Large intestine (tissue), 3 donors: Measurements from ENCODE around the gene CMTM4. TPM values are rescaled to one million over a fixed set of nuclear protein-coding genes. Genes with fewer than 3 reads are reported as not detected.
A peak's percentile ranks its signal among the peaks of the same experiment; 100 is the strongest.

Source experiments
- DNase-seq, 2 donors: peaks; one replicate each; pipeline versions ENCODE4 v3.0.0 to v3.0.0-alpha.2; 2013
- H3K27ac ChIP-seq: one replicate; pipeline ENCODE4 v1.5.1; 2013; ENCODE audit warnings: low read length
- H3K27me3 ChIP-seq: 2 replicates; pipeline ENCODE4 v1.6.1; 2013; ENCODE audit warnings: low read length; ENCODE audit not compliant: control insufficient read depth, insufficient read depth
- H3K36me3 ChIP-seq: 2 replicates; pipeline ENCODE4 v1.6.1; 2013; ENCODE audit warnings: low read length; ENCODE audit not compliant: control insufficient read depth, insufficient read depth
- H3K4me1 ChIP-seq: one replicate; pipeline ENCODE4 v1.6.1; 2013; ENCODE audit warnings: low read length; ENCODE audit not compliant: control insufficient read depth, insufficient read depth
- H3K4me3 ChIP-seq: one replicate; pipeline ENCODE4 v1.5.1; 2013; ENCODE audit warnings: low read length
- H3K9me3 ChIP-seq: one replicate; pipeline ENCODE4 v1.6.1; 2013; ENCODE audit warnings: mild to moderate bottlenecking, low read depth, low read length, moderate library complexity; ENCODE audit not compliant: control insufficient read depth
- WGBS: methylation state at CpG from one replicate; pipeline ENCODE4 v1.1.5; 2013; ENCODE audit warnings: low lambda C conversion rate; ENCODE audit not compliant: insufficient coverage; 5-methylcytosine and 5-hydroxymethylcytosine counted together
- polyA plus RNA-seq: library from polyadenylated mRNA; unstranded; fragments of 120-200 nt; gene quantifications from one replicate; pipeline ENCODE4 v1.2.1, GENCODE V29; 2013

CMTM4 gene
- polyA plus RNA-seq, 1 donor, result 52.1 TPM

GRCh38 chr16:66711581-66711980 is 15.0 kb upstream of the CMTM4 start:
- Histone ChIP-seq H3K4me1 (peaks cover 19% of the 10 kb centered on the region), H3K27ac (no peak overlapping the region), H3K4me3 (no peak overlapping the region), H3K36me3 (no peaks in the 10 kb centered on the region), H3K27me3 (no peaks in the 10 kb centered on the region), H3K9me3 (peaks cover 3% of the 10 kb centered on the region)
- DNase-seq, result no peak

- no peaks in the 10 kb centered on the region for H3K4me1 ChIP-seq
- H3K27me3 ChIP-seq, result no peaks in the 10 kb centered on the region
- no peak overlapping the region for H3K27ac ChIP-seq
- no peaks in the 10 kb centered on the region for H3K36me3 ChIP-seq
- WGBS, result no CpG with 5 or more reads among the region's 8 CpGs
- no peak for DNase-seq
- H3K4me3 ChIP-seq, result no peak overlapping the region
- H3K9me3 ChIP-seq, result no peaks in the 10 kb centered on the region
These were observed 9.9 kb upstream of the CMTM4 start for GRCh38 chr16:66706506-66706880.

GRCh38 chr16:66705790-66706505 is 9.4 kb upstream of the CMTM4 start:
- 100% methylated on average over 1 of the region's 11 CpGs for WGBS

GRCh38 chr16:66703406-66704215 is 7.1 kb upstream of the CMTM4 start:
- no peaks in the 10 kb centered on the region for H3K4me1 ChIP-seq
- no peaks in the 10 kb centered on the region for H3K36me3 ChIP-seq
- no peak overlapping the region for H3K27ac ChIP-seq
- no peak overlapping the region for H3K4me3 ChIP-seq
- WGBS, result 60% methylated on average over 1 of the region's 9 CpGs
- DNase-seq, result no peak
- H3K9me3 ChIP-seq, result no peaks in the 10 kb centered on the region
- H3K27me3 ChIP-seq, result no peaks in the 10 kb centered on the region

More at GRCh38 chr16:66705790-66706505, 9.4 kb upstream of the CMTM4 start:
- no peaks in the 10 kb centered on the region for H3K9me3 ChIP-seq
- H3K4me3 ChIP-seq, result no peak overlapping the region
- no peaks in the 10 kb centered on the region for H3K36me3 ChIP-seq
- no peaks in the 10 kb centered on the region for H3K27me3 ChIP-seq
- no peaks in the 10 kb centered on the region for H3K4me1 ChIP-seq
- DNase-seq, result no peak
- no peak overlapping the region for H3K27ac ChIP-seq

GRCh38 chr16:66701516-66701915 is 5.0 kb upstream of the CMTM4 start:
- Histone ChIP-seq H3K9me3 (no peaks in the 10 kb centered on the region), H3K36me3 (no peaks in the 10 kb centered on the region), H3K27ac (no peak overlapping the region), H3K4me1 (no peaks in the 10 kb centered on the region), H3K27me3 (no peaks in the 10 kb centered on the region), H3K4me3 (no peak overlapping the region)
- DNase-seq, result no peak
- 100% methylated on average over 1 of the region's 2 CpGs for WGBS

GRCh38 chr16:66701026-66701425 is 4.5 kb upstream of the CMTM4 start:
- no peak overlapping the region for H3K4me3 ChIP-seq
- H3K9me3 ChIP-seq, result no peaks in the 10 kb centered on the region
- no peaks in the 10 kb centered on the region for H3K36me3 ChIP-seq
- H3K27ac ChIP-seq, result no peak overlapping the region
- no peak for DNase-seq
- no peaks in the 10 kb centered on the region for H3K27me3 ChIP-seq
- no peaks in the 10 kb centered on the region for H3K4me1 ChIP-seq
- WGBS, result no CpG with 5 or more reads among the region's 2 CpGs

GRCh38 chr16:66699898-66700297 is 3.4 kb upstream of the CMTM4 start:
- Histone ChIP-seq H3K36me3 (no peaks in the 10 kb centered on the region), H3K9me3 (no peaks in the 10 kb centered on the region), H3K4me1 (peaks cover 5% of the 10 kb centered on the region), H3K4me3 (no peak overlapping the region), H3K27me3 (no peaks in the 10 kb centered on the region), H3K27ac (no peak overlapping the region)
- no CpG with 5 or more reads among the region's 1 CpG for WGBS
- DNase-seq, result no peak

- Histone ChIP-seq H3K36me3 (no peaks in the 10 kb centered on the region), H3K4me3 (no peak overlapping the region), H3K27ac (no peak overlapping the region), H3K9me3 (no peaks in the 10 kb centered on the region), H3K4me1 (peaks cover 7% of the 10 kb centered on the region), H3K27me3 (no peaks in the 10 kb centered on the region)
- no peak for DNase-seq
- WGBS, result no CpG with 5 or more reads among the region's 7 CpGs
These were observed 1.5 kb upstream of the CMTM4 start for GRCh38 chr16:66698046-66698445.

- peak overlapping the region; percentile 75 for H3K27ac ChIP-seq
- peaks cover 7% of the 10 kb centered on the region for H3K4me1 ChIP-seq
- no CpG with 5 or more reads among the region's 91 CpGs for WGBS
- DNase-seq, result peak; percentile 35 to 87
- H3K9me3 ChIP-seq, result no peaks in the 10 kb centered on the region
- no peaks in the 10 kb centered on the region for H3K36me3 ChIP-seq
- H3K4me3 ChIP-seq, result peak overlapping the region; percentile 60
- H3K27me3 ChIP-seq, result no peaks in the 10 kb centered on the region
These were observed 441 bp downstream of the CMTM4 start for GRCh38 chr16:66695935-66696668.

- no peaks in the 10 kb centered on the region for H3K9me3 ChIP-seq
- H3K27ac ChIP-seq, result peak overlapping the region; percentile 75
- H3K36me3 ChIP-seq, result no peaks in the 10 kb centered on the region
- no CpG with 5 or more reads among the region's 8 CpGs for WGBS
- H3K27me3 ChIP-seq, result no peaks in the 10 kb centered on the region
- peak overlapping the region; percentile 60 for H3K4me3 ChIP-seq
- H3K4me1 ChIP-seq, result peaks cover 7% of the 10 kb centered on the region
- peak in 1 of 2 donors; percentile 22 for DNase-seq
These were observed 1.0 kb downstream of the CMTM4 start for GRCh38 chr16:66695471-66695934.
